Endometrium (tissue), 2 donors: ENCODE results near the gene G6PC2.

Source experiments
- FAIRE-seq: peaks from 2 replicates; lab custom pipeline; 2012; peaks lifted over from hg19 to GRCh38; lab: Jason Lieb, UNC
- donor health status: control.
- donor health status: control.

Gene G6PC2

DNA sequence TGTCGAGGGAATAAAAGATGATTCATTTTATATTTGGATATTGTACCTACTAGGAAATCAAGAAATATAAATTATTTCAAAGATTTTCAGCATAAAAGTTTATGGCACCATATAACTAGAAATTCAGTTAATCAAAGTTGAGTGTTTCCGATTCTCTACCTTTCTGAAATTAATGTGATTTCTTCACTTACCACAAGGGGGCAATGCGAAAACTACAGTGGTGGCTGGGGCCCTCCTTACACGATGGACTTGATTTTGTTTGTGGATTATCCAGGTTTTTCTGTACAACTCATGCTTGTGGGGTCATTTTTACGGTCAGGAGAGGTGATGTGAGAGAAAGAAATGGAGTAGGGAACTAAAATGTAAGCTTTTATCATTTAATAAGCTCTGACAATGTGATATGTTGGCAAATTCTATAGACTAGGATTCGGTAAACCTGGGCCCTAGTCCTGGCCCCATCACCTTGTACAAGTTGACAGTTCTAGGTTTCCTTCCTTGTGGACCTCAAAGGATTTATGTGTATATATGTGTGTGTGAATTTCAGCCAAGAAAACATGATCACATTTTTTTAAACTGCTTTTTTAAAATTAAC, 47.6 kb downstream of the G6PC2 start:
- no peak for FAIRE-seq

DNA sequence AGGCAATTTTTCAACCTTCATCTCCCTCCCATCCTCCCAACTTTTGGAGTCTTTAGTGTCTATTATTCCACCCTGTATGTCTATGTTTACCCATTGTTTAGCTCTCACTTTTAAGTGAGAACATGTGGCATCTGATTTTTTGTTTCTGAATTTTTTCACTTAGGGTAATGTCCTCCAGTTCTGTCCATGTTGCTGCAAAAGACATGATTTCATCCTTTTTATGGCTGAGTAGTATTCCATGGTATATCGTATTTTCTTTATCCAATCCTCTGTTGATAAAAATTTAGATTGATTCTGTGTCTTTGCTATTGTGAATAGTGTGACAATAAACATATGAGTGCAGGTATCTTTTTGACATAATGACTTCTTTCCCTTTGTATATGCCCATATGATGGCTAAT, 48.2 kb downstream of the G6PC2 start:
- no peak for FAIRE-seq

DNA sequence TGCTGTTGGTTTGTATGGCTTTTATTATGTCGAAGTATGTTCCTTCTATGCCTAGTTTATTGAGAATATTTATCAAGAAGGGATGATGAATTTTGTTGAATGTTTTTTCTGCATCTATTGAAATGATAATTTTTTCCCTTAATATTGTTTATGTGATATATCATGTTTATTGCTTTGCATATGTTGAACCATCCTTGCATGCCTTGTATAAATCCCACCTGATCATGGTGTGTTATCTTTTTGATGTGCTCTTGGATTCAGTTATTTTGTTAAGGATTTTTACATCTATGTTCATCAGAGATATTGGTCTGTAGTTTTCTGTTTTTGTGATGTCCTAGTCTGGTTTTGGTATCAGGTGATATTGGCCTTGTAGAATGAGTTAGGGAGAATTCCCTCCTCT, 50.8 kb downstream of the G6PC2 start:
- FAIRE-seq, result no peak

DNA sequence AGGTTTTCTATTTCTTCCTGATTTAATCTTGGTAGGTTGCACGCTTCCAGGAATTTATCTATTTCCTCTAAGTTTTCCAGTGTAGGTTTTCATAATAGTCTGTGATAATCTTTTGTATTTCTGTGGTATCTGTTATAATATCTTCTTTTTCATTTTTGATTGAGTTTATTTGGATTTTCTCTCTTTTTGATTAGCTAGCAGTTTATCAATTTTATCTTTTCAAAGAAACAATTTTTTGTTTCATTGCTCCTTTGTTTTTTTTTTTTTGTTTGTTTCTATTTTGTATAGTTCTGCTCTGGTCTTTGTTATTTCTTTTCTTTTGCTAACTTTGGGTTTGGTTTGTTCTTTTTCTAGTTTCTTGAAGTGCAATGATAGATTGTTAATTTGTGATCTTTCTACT, 51.3 kb downstream of the G6PC2 start:
- FAIRE-seq, result no peak

DNA sequence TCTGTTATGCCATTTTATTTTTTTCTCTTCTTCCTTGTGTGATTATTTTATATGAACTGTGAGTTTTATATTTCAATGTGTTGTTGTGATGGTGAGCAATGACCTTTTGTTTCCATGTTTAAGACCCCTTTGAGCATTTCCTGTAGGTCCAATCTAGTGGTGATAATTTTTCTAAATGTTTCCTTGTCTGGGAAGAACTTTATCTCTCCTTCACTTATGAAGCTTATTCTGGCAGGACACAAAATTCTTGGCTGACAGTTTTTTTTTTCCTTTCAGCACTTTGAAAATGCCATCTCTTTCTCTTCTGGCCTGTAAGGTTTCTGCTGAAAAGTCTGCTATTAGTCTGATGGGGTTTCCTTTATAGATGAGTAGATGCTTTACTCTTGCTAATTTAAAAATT, 53.2 kb downstream of the G6PC2 start:
- no peak for FAIRE-seq

GRCh38 chr2:168955321-168955720, 54.2 kb downstream of the G6PC2 start:
- no peak for FAIRE-seq

DNA sequence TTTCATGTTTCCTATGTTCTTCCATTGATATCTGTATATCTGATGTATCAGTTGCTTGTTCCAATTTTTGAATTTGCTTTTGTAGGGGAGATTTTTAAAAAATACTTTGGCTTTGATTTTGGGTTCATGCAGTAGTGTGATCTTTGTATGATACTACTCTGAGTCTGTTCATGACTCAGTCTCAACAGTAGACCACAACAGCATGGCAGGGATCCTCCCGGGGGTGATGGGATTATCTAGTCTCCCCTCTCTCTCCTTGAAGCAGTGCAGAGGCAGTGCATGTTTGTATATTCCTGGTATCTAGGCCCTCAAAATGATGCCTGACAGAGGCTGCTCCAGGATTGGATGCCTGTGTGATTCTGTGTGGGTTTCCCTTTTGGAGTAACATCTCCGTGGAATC, 55.3 kb downstream of the G6PC2 start:
- no peak for FAIRE-seq
